NAMALWA (cell line): ENCODE results near the gene SCN2B.

Source experiments
- DNase-seq: peaks from one replicate; pipeline ENCODE4 v3.0.0-alpha.2; 2015; ENCODE audit warnings: low spot score

Gene SCN2B

GRCh38 chr11:118152552-118153471 is 23.6 kb downstream of the SCN2B start, which contains the start of gene SCN4B:
SCN4B (minus strand) TSS chr11:118152823; CDS start chr11:118152673, 150 bp downstream.
- no peak for DNase-seq

GRCh38 chr11:118152020-118152551 is 24.4 kb downstream of the SCN2B start:
- DNase-seq, result no peak

GRCh38 chr11:118151431-118151830 is 25.0 kb downstream of the SCN2B start:
- peak; percentile 15 for DNase-seq

GRCh38 chr11:118149493-118149892 is 26.9 kb downstream of the SCN2B start:
- DNase-seq, result no peak

- DNase-seq, result no peak
These were observed 27.6 kb downstream of the SCN2B start for GRCh38 chr11:118148856-118149255.

- DNase-seq, result no peak
These were observed 28.2 kb downstream of the SCN2B start for GRCh38 chr11:118148240-118148639.

- DNase-seq, result no peak
These were observed 28.9 kb downstream of the SCN2B start for GRCh38 chr11:118147502-118147901.

GRCh38 chr11:118146554-118146953 is 29.9 kb downstream of the SCN2B start:
- no peak for DNase-seq

GRCh38 chr11:118145285-118146227 is 30.9 kb downstream of the SCN2B start:
- DNase-seq, result peak; percentile 77

GRCh38 chr11:118144301-118145268 is 31.9 kb downstream of the SCN2B start:
- no peak for DNase-seq

- DNase-seq, result no peak
These were observed 32.7 kb downstream of the SCN2B start for GRCh38 chr11:118143661-118144185.

- peak; percentile 26 for DNase-seq
These were observed 33.6 kb downstream of the SCN2B start for GRCh38 chr11:118142809-118143208.

- no peak for DNase-seq
These were observed 34.4 kb downstream of the SCN2B start for GRCh38 chr11:118142081-118142480.

- DNase-seq, result no peak
These were observed 36.9 kb downstream of the SCN2B start for GRCh38 chr11:118139578-118139977.

GRCh38 chr11:118138839-118139420 is 37.5 kb downstream of the SCN2B start:
- DNase-seq, result no peak

GRCh38 chr11:118136801-118137200 is 39.6 kb downstream of the SCN2B start:
- no peak for DNase-seq

GRCh38 chr11:118136341-118136740 is 40.1 kb downstream of the SCN2B start:
- no peak for DNase-seq

- DNase-seq, result no peak
These were observed 40.7 kb downstream of the SCN2B start for GRCh38 chr11:118135796-118136165.

GRCh38 chr11:118135051-118135795 is 41.2 kb downstream of the SCN2B start:
- no peak for DNase-seq

- DNase-seq, result no peak
These were observed 42.6 kb downstream of the SCN2B start for GRCh38 chr11:118133816-118134215.
